CD4-positive, alpha-beta T cell (primary cell): ENCODE measurements around the gene KITLG. TPM values are rescaled to one million over a fixed set of nuclear protein-coding genes. Genes with fewer than 3 reads are reported as not detected.

Source experiments
- ATAC-seq: fragments of 200-7000 bp; cut with Tn5 transposase; one replicate; pipeline ENCODE4 v1.10.0; 2022; ENCODE audit warnings: mild to moderate bottlenecking; ENCODE audit not compliant: poor library complexity
- CTCF ChIA-PET: fragments of 350-600 bp; sonication (Branson Sonifier 250); formaldehyde crosslinking; loops from one replicate; lab custom pipeline; 2021; ENCODE audit warnings: antibody characterized with exemption, inconsistent platforms; lab: Charles Lee
- POLR2A ChIA-PET: fragments of 350-600 bp; sonication (Branson Sonifier 250); formaldehyde crosslinking; loops from one replicate; lab custom pipeline; 2021; ENCODE audit warnings: antibody characterized with exemption, inconsistent platforms; lab: Charles Lee
- DNase-seq, 14 experiments: peaks; one replicate each; pipeline ENCODE4 v3.0.0-alpha.2; 2013 to 2020; ENCODE audit warnings: mixed read lengths in 2 of 14
- H3K27ac ChIP-seq, 2 donors: one replicate each; pipeline versions ENCODE4 v1.5.1 to v1.7.0; 2013; ENCODE audit warnings: low read length in 2 of 2, low read depth in 1 of 2, mild to moderate bottlenecking in 1 of 2
- H3K27me3 ChIP-seq, 2 experiments: 1 replicate in 1 of 2; 2 replicates in 1 of 2; pipeline versions ENCODE4 v1.6.1 to v1.7.0; 2013; ENCODE audit warnings: low read length in 2 of 2, control low read depth in 1 of 2, mild to moderate bottlenecking in 1 of 2, moderate library complexity in 1 of 2; ENCODE audit not compliant: insufficient read depth in 2 of 2, control insufficient read depth in 1 of 2
- H3K36me3 ChIP-seq: one replicate; pipeline ENCODE4 v1.6.1; 2013; ENCODE audit warnings: low read length, control low read depth; ENCODE audit not compliant: insufficient read depth
- H3K4me1 ChIP-seq: one replicate; pipeline ENCODE4 v1.6.1; 2013; ENCODE audit warnings: low read length, control low read depth; ENCODE audit not compliant: insufficient read depth
- H3K4me3 ChIP-seq: one replicate; pipeline ENCODE4 v1.5.1; 2013; ENCODE audit warnings: mild to moderate bottlenecking, low read length, moderate library complexity
- H3K9me3 ChIP-seq, 2 experiments: 1 replicate in 1 of 2; 2 replicates in 1 of 2; pipeline versions ENCODE4 v1.6.1 to v1.7.0; 2013; ENCODE audit warnings: low read length in 2 of 2, mild to moderate bottlenecking in 2 of 2, control low read depth in 1 of 2, moderate library complexity in 1 of 2; ENCODE audit not compliant: control insufficient read depth in 1 of 2, insufficient read depth in 1 of 2
- H3K27ac Mint-ChIP-seq: one replicate; pipeline ENCODE4 v1.8.0; 2020; ENCODE audit warnings: mixed read lengths
- H3K27me3 Mint-ChIP-seq: one replicate; pipeline ENCODE4 v1.8.0; 2021; ENCODE audit warnings: mixed read lengths
- H3K36me3 Mint-ChIP-seq: one replicate; pipeline ENCODE4 v1.8.0; 2021; ENCODE audit warnings: low read depth, mixed read lengths
- H3K4me1 Mint-ChIP-seq: one replicate; pipeline ENCODE4 v1.8.0; 2021; ENCODE audit warnings: low read depth, mixed read lengths
- H3K4me3 Mint-ChIP-seq: one replicate; pipeline ENCODE4 v1.8.0; 2020; ENCODE audit warnings: mild to moderate bottlenecking, mixed read lengths
- H3K9me3 Mint-ChIP-seq: one replicate; pipeline ENCODE4 v1.8.0; 2020; ENCODE audit warnings: mixed read lengths
- CTCF ChIP-seq: fragments of 200-600 bp; IDR thresholded peaks from one replicate; pipeline ENCODE4 v1.8.0; 2022; ENCODE audit warnings: antibody characterized with exemption, mild to moderate bottlenecking
- intact Hi-C, 2 experiments: fragments of 100-400 bp; cut with DNase I in 1 of 2; cut with micrococcal nuclease in 1 of 2; formaldehyde crosslinking; loops; one replicate each; pipeline versions ENCODE4 v1.15.1 to v1.9.0; 2023 to 2025; cut with DNase I, micrococcal nuclease
- total RNA-seq, 174 experiments: library from RNA in 2 of 174; stranded (reverse) in 2 of 174; gene quantifications; one replicate each; pipeline ENCODE4 v1.2.3 and lab custom pipeline; 2021 to 2026

KITLG gene
- total RNA-seq, 2 experiments from 2014 or later: not detected

- ChIA-PET POLR2A (no interaction called here), CTCF (interaction anchor here (0.6 kb wide), 1 partner anchor 16 kb away, joined by 4 read pairs; no protein-coding TSS in a partner anchor)
- H3K4me1 Mint-ChIP-seq: no peaks in the 10 kb centered on the region
- intact Hi-C loops: no loop called here
- no peaks in the 10 kb centered on the region for H3K27me3 ChIP-seq
- no peak overlapping the region for H3K4me3 Mint-ChIP-seq
- H3K9me3 Mint-ChIP-seq: peaks cover 2% of the 10 kb centered on the region
- no peaks in the 10 kb centered on the region for H3K36me3 Mint-ChIP-seq
- no peaks in the 10 kb centered on the region for H3K9me3 ChIP-seq
- H3K4me1 ChIP-seq: no peaks in the 10 kb centered on the region
- H3K36me3 ChIP-seq: no peaks in the 10 kb centered on the region
- no peaks in the 10 kb centered on the region for H3K27me3 Mint-ChIP-seq
- H3K4me3 ChIP-seq: no peak overlapping the region
- no peak for DNase-seq
- H3K27ac Mint-ChIP-seq: no peak overlapping the region
- no peak for TF ChIP-seq CTCF
- H3K27ac ChIP-seq: no peak overlapping the region
- no peak for ATAC-seq
Observed at GRCh38 chr12:88595697-88596096, 15.4 kb upstream of the KITLG start.

DNA sequence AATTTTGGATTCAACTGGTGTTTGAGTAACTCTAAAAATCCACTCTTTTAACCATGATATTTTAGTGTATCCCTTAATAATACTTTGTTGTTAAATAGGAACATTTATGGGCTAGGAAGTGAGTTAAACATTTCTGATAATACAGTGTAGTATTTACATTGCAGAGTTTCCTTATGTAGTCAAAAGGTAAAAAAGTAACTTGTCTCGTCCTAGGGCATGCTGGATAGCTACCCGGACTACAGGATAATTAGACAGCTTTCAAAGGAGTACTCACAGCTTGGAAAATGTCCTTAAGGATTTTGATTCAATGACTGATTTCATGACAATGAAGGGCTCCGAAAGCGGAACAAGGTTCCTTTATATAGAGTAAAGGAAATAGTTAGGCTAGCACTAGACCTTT is 14.5 kb upstream of the KITLG start:
- TF ChIP-seq CTCF: no peak
- no peak for ATAC-seq
- no peaks in the 10 kb centered on the region for H3K27me3 Mint-ChIP-seq
- Histone ChIP-seq H3K4me1 (no peaks in the 10 kb centered on the region), H3K9me3 (no peaks in the 10 kb centered on the region), H3K4me3 (no peak overlapping the region), H3K36me3 (no peaks in the 10 kb centered on the region), H3K27ac (no peak overlapping the region), H3K27me3 (no peaks in the 10 kb centered on the region)
- no peaks in the 10 kb centered on the region for H3K4me1 Mint-ChIP-seq
- H3K36me3 Mint-ChIP-seq: no peaks in the 10 kb centered on the region
- CTCF ChIA-PET: no interaction called here
- no peak for DNase-seq
- intact Hi-C loops: no loop called here
- H3K4me3 Mint-ChIP-seq: no peak overlapping the region
- no peak overlapping the region for H3K27ac Mint-ChIP-seq
- POLR2A ChIA-PET: no interaction called here
- peaks cover 2% of the 10 kb centered on the region for H3K9me3 Mint-ChIP-seq

DNA sequence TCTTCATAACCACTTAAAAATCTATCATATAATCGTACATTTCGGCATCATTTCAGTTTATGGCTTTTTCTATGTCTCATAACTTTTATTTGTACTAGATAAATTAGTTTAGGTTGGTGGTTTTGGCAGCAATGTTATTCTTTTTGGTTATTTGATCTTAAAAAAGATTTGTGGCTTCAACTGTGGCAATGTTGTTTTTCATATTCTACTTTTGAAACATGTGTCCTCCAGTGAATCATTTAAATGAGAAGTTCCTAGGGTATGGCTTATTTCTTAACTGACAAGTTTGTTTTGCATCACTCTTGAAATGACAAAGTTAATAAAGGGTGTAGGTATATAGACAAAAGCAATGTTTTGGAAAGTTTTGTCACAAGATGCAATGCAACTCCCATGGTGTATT is 11.1 kb upstream of the KITLG start:
- Mint-ChIP-seq H3K9me3 (peaks cover 9% of the 10 kb centered on the region), H3K27me3 (no peaks in the 10 kb centered on the region), H3K4me3 (no peak overlapping the region), H3K4me1 (no peaks in the 10 kb centered on the region), H3K36me3 (no peaks in the 10 kb centered on the region), H3K27ac (no peak overlapping the region)
- CTCF ChIA-PET: no interaction called here
- H3K4me1 ChIP-seq: no peaks in the 10 kb centered on the region
- intact Hi-C loops: no loop called here
- H3K27me3 ChIP-seq: no peaks in the 10 kb centered on the region
- no peak overlapping the region for H3K4me3 ChIP-seq
- POLR2A ChIA-PET: no interaction called here
- no peak for TF ChIP-seq CTCF
- H3K9me3 ChIP-seq: peaks cover 5 to 6% of the 10 kb centered on the region in 2 experiments
- no peak for DNase-seq
- no peak overlapping the region for H3K27ac ChIP-seq
- H3K36me3 ChIP-seq: no peaks in the 10 kb centered on the region
- no peak for ATAC-seq
